Stimulated activated CD8-positive, alpha-beta memory T cell treated with anti-CD3 and anti-CD28 coated beads, Interleukin-2, amount 100 ng/mL, for 48 hours (primary cell): ENCODE results near the gene TRIM59.

Source experiments
- DNase-seq, 2 donors: peaks; one replicate each; pipeline ENCODE4 v3.0.0-alpha.2; 2020; ENCODE audit warnings: low read depth in 2 of 2

The TRIM59 gene

GRCh38 chr3:160449636-160450598, at the start of gene TRIM59:
TSS of gene TRIM59 (minus strand) at chr3:160449786. CDS start at chr3:160439183, 10,603 bp downstream.
- peak; percentile 97 to 98 for DNase-seq

- DNase-seq: no peak
Measured at GRCh38 chr3:160498202-160498601, 48.6 kb upstream of the TRIM59 start.

DNA sequence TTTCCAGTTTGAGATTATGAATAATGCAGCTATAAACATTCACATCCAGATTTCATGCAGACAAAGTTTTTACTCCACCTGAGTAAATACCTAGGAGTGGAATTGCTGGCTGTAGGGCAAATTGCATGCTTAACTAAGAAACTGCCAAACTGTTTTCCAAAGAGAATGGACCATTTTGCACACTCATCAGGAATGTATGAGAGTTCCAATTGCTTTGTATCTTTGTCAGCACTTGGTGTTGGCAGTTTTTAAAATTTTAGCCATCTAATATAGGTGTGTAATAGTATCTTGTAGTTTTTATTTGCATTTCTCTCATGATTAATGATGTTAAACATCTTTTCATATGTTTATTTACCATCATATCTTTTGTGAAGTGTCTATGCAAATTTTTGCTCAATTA, 40.6 kb upstream of the TRIM59 start:
- DNase-seq: no peak

- DNase-seq: no peak
Measured at GRCh38 chr3:160486459-160486869, 36.9 kb upstream of the TRIM59 start.

DNA sequence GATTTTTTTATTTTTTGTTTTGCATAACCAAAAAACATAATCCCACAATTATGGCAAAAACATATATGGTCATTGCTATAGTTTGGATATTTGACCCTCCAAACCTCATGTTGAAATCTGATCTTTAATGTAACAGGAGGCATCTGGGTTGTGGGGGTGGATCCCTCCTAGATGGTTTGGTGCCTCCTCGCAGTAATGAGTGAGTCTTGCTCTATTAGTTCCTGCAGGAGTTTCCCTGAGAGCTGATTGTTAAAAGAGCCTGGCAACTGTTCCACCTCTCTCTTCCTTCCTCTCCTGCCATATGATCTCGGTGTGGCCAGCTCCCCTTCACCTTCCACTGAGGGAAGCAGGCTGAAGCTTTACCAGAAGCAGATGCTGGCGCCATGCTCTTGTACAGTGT, 33.2 kb upstream of the TRIM59 start:
- no peak for DNase-seq

DNA sequence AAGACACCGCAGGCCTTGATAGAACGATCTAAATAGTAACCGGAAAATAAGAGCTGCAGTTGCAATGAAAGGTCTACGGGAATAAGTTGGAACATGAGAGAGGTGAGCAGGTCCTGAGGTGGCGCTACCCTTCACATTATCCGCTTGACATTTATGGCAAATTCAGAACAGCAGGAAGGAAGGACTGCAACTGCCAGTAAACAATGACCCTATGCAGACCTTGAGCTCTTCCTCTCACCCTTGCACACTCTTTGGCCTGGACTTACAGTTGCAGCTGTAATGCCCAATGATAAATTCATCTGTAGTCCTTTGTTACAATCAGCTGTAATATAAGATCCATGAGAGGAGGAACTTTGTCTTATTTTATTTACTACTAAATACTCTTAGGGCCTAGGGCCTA, 32.3 kb upstream of the TRIM59 start:
- DNase-seq: no peak

DNA sequence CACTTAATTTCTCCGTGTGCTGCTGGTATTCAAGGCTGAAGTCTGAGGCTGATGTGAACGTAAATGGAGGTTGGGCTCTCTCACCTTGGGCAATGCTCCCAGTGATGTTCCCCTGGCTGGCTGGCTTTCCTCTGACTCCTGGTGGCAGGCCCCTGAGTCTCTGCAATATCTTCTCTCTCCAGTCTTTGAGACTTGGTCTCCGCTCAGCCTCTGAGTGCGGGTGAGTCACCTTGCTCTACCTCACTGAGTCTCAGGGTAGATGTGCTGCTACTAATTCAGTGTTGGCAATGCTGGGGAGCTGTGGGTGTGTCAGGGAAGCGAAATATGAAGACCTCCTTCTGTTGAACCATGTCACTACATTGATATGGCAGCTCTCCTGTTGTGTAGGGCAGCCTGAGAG, 31.3 kb upstream of the TRIM59 start:
- DNase-seq: no peak

DNA sequence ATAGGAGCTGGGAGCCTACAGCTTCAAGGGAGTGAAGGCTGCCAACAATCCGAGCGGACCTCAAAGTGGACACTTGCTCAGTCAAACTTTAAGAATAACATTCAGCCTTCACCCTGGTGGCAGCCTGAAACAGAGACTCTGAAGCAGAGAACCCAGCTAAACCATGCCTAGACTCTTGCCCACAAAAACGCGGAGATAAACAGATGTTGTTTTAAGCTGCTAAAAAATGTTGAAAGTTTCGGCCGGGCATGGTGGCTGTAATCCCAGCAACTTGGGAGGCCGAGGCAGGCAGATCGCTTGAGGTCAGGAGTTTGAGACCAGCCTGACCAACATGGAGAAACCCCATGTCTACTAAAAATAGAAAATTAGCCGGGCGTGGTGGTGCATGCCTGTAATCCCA, 29.8 kb upstream of the TRIM59 start:
- DNase-seq: no peak

GRCh38 chr3:160478338-160478737, 28.8 kb upstream of the TRIM59 start:
- DNase-seq: no peak

DNA sequence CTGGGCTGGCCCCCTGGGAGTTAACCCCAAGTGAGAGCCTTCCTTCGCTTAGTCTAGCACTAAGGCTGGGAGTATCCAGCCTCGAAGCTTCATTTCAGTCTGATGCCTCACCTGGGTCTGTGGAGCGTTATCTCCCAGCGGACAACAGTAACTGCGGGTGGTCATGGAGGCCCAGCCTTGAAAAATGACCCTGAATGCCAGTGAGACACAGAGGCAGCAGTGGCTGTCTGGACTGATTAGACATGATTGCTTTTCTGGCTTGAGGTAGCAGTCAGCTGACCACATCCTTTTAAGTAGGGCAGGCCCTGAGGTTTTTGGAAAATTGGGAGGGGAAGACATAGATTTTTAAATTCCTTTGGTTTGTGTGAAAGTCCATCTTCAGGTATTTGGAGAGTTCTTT, 28.2 kb upstream of the TRIM59 start:
- no peak for DNase-seq

GRCh38 chr3:160475884-160476283, 26.3 kb upstream of the TRIM59 start:
- DNase-seq: no peak

DNA sequence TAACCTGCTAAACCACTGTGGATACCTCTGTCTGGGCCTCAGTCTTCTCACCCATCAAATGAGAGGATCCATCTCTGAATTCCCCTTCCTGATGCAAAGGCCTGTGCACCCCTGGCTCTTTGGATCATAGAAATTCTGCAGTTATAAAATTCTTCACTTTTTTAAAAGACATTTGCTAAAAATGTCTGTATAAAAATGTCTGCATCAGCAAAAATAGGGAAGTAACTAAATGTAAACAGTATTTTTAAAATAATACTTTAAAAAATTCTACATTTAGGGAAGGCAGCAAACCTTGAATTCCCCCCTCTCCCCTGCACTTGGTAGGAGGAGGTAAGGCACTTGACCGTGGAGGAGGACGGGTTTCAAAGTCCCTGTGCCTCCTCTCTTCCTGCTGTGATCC, 25.6 kb upstream of the TRIM59 start:
- no peak for DNase-seq

GRCh38 chr3:160474416-160474838, 24.8 kb upstream of the TRIM59 start:
- DNase-seq: no peak

DNA sequence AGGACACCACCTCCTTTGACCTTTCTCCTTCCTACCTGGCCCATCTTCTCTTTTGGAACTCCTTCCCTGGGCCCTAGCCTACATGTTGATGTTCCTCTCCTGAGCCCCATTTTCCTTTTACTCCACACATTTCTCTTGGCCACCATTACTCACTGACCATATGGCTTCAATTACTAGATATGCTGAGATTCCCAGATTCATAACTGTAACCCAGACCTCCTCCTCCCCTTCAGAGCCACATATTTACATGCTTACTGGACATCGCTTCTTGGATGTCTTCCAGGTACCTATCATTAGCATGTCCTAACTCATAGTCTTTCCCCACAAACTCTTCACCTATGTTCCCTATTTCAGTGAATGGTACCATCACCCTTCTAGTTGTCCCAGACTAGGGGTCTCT, 24.4 kb upstream of the TRIM59 start:
- no peak for DNase-seq

DNA sequence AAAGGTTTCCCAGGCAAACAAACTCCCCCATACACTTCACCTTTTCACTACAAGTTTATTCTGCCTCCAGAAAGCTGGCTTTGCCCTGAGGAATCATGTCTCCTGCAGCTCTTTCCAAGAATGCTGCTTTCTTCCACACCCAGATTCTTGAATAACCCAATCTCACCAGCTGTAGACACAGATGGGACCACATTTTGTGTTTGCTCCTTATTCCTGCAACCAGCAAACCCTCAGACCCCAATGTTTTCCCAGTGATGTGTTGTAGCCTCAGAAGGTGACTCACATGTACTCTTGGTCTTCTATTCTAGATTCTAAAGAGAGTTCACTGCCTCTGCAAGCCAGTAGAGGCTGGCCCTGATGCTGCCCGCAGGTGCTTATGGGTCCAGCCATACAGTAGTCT, 23.6 kb upstream of the TRIM59 start:
- no peak for DNase-seq

GRCh38 chr3:160472344-160472743, 22.8 kb upstream of the TRIM59 start:
- no peak for DNase-seq

GRCh38 chr3:160471892-160472291, 22.3 kb upstream of the TRIM59 start:
- DNase-seq: no peak

- DNase-seq: no peak
Measured at GRCh38 chr3:160470181-160470580, 20.6 kb upstream of the TRIM59 start.

GRCh38 chr3:160464971-160465370, 15.4 kb upstream of the TRIM59 start:
- DNase-seq: no peak

DNA sequence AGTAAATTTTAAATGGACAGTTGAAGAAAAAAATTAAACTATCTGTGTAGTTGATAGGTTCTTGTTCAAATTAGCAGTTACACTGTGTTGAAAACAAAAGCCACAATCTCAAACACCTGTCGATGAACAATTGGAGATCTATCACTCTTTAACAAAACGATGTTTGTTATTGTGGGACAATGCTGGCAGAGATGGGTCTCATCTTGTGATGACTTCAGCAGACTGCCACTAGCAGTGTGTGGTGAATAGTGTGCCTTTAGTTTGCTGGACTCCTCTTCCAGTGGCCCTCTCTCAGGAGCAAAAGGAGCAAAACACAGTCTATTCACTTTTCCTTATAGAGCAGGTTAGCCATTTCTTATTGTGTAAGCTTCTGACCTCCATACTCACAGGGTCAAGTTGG, 14.7 kb upstream of the TRIM59 start:
- DNase-seq: no peak

GRCh38 chr3:160460033-160460432, 10.4 kb upstream of the TRIM59 start:
- DNase-seq: no peak

DNA sequence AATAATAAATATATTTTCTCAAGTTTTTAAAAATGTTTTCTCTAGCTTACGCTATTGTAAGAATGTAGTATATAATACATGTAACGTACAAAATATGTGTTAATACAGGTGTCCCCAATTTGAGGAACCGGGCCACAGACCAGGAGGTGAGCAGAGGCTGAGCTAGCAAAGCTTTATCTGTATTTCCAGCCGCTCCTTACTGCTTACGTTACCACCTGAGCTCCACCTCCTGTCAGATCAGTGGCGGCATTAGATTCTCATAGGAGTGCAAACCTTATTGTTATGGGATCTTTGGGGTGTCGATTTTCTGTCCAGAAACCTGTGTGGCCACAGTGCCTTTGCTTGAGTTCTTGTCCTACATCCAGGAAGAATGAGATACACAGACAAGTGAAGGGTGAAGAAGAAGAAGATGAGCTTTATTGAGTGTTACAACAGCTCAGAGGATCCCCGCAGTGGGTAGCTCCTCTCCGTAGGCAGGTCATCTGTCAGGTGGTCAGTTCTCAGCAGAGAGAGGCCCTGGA, 9.9 kb upstream of the TRIM59 start:
- DNase-seq: no peak

DNA sequence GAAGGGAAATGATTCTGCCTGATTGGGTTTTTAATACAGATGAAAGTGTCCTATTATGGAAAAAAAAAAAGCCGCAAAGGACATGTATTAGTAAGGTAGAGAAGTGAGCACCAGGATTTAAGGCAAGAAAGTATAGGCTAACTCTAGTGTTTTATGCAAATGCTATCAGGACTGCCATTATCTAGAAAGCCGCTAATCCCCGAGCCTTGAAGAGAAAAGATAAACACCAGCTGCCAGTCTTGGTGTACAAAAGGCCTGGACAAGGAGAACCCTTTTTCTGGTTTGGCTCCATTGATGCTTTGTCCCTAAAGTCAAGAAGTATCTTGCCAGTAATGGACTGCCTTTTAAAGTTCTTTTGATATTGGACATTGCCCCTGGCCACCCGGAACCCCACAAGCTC, 8.6 kb upstream of the TRIM59 start:
- DNase-seq: no peak
